GM12872 (cell line): Measurements from ENCODE around the gene KRTAP4-5.

Experiments used
- CTCF ChIP-seq: IDR thresholded peaks from 3 replicates; pipeline ENCODE4 v1.5.1; 2011; ENCODE audit warnings: low read depth, mild to moderate bottlenecking, low read length, moderate library complexity; ENCODE audit not compliant: insufficient read depth

Gene KRTAP4-5

GRCh38 chr17:41163828-41164227 lies 14.2 kb upstream of the KRTAP4-5 start:
- no peak for TF ChIP-seq CTCF

- TF ChIP-seq CTCF = no peak
Measured at GRCh38 chr17:41160648-41161047, 11.0 kb upstream of the KRTAP4-5 start, which contains the start of gene KRTAP4-4. Gene KRTAP4-4 (minus strand): TSS chr17:41160748. CDS start chr17:41160691, 57 bp downstream.

- TF ChIP-seq CTCF = no peak
Measured at GRCh38 chr17:41153856-41154255, 4.2 kb upstream of the KRTAP4-5 start.

GRCh38 chr17:41151525-41151924 lies 1.9 kb upstream of the KRTAP4-5 start:
- TF ChIP-seq CTCF = no peak

- TF ChIP-seq CTCF = no peak
Measured at GRCh38 chr17:41150026-41150425, 401 bp upstream of the KRTAP4-5 start.

- TF ChIP-seq CTCF = no peak
Measured at GRCh38 chr17:41147531-41148204, 2.0 kb downstream of the KRTAP4-5 start.

- TF ChIP-seq CTCF = no peak
Measured at GRCh38 chr17:41145261-41145660, 4.4 kb downstream of the KRTAP4-5 start.
